ENCODE measurements around the gene ALG1. TPM values are rescaled to one million over a fixed set of nuclear protein-coding genes. Genes with fewer than 3 reads are reported as not detected.

ALG1 gene
- total and polyA plus RNA-seq, 2 of the 13 experiments (the other 11 are each of a cell fraction or from before 2014, with no cell fraction given) = 43.3 to 75.6 TPM

GRCh38 chr16:5065813-5066212, 5.8 kb upstream of the ALG1 start, which contains the start of gene C16orf89 (continued):
- TF ChIP-seq TP53 (CRISPR knock-in tag; conservative IDR thresholded peaks at IDR 0.05) (no peak), ZFP36 (IDR thresholded peaks at IDR 0.05; ENCODE audit: borderline replicate concordance, low read depth, low read length, partially characterized antibody) (no peak), ZNF513 (CRISPR knock-in tag; conservative IDR thresholded peaks at IDR 0.05) (0 out of 2 replicates have a peak, but pooled peaks have one; percentile 37), ZNF20 (CRISPR knock-in tag; IDR thresholded peaks at IDR 0.05) (no peak), ZNF776 (CRISPR knock-in tag; IDR thresholded peaks at IDR 0.05) (no peak), ZNF761 (CRISPR knock-in tag; conservative IDR thresholded peaks at IDR 0.05) (no peak), KLF9 (CRISPR knock-in tag; IDR thresholded peaks at IDR 0.05; ENCODE audit: low read depth) (no peak), MYC (CRISPR knock-in tag; IDR thresholded peaks at IDR 0.05; ENCODE audit: borderline replicate concordance) (0 out of 2 replicates have a peak, but pooled peaks have one; percentile 14), ZSCAN21 (CRISPR knock-in tag; IDR thresholded peaks at IDR 0.05; ENCODE audit: borderline replicate concordance) (0 out of 2 replicates have a peak, but pooled peaks have one; percentile 43), CERS6 (CRISPR knock-in tag; IDR thresholded peaks at IDR 0.05) (no peak), TFDP2 (CRISPR knock-in tag; IDR thresholded peaks at IDR 0.05) (no peak), MXD3 (CRISPR knock-in tag; IDR thresholded peaks at IDR 0.05) (no peak), ZNF264 (CRISPR knock-in tag; IDR thresholded peaks at IDR 0.05) (no peak), NKX3-1 (CRISPR knock-in tag; IDR thresholded peaks at IDR 0.05) (no peak), AGO1 (IDR thresholded peaks at IDR 0.05; ENCODE audit: low read depth, low read length, poor library complexity, severe bottlenecking) (peak; percentile 54), ZKSCAN1 (IDR thresholded peaks at IDR 0.05; ENCODE audit: low read length) (no peak), MAFF (IDR thresholded peaks at IDR 0.05; ENCODE audit: low read depth, low read length) (no peak), HMG20B (CRISPR knock-in tag; conservative IDR thresholded peaks at IDR 0.05) (no peak), ATAD3A (CRISPR knock-in tag; IDR thresholded peaks at IDR 0.05) (no peak), ZNF562 (CRISPR knock-in tag; IDR thresholded peaks at IDR 0.05; ENCODE audit: borderline replicate concordance) (no peak), ZNF383 (CRISPR knock-in tag; IDR thresholded peaks at IDR 0.05; ENCODE audit: borderline replicate concordance) (no peak), THAP9 (CRISPR knock-in tag; IDR thresholded peaks at IDR 0.05; ENCODE audit: borderline replicate concordance) (peak; percentile 23; the same call in 1 of the 2 replicates), THAP11 (CRISPR knock-in tag; IDR thresholded peaks at IDR 0.05) (no peak), AHR (CRISPR knock-in tag; IDR thresholded peaks at IDR 0.05) (0 out of 2 replicates have a peak, but pooled peaks have one; percentile 43), SMARCE1 (IDR thresholded peaks at IDR 0.05; ENCODE audit: borderline replicate concordance) (no peak), NFKB2 (CRISPR knock-in tag; IDR thresholded peaks at IDR 0.05; ENCODE audit: borderline replicate concordance) (no peak)
